NCI-H226 (cell line): Measurements from ENCODE around the gene DNTTIP2.
"Not testable (repeated sequence)": the region's sequence is repeated elsewhere in the genome, so short reads cannot be mapped to it uniquely, and the experiment has no call there.

ENCODE experiments used
- DNase-seq: peaks from one replicate; pipeline ENCODE4 v3.0.0-alpha.2; 2015

The DNTTIP2 gene

DNA sequence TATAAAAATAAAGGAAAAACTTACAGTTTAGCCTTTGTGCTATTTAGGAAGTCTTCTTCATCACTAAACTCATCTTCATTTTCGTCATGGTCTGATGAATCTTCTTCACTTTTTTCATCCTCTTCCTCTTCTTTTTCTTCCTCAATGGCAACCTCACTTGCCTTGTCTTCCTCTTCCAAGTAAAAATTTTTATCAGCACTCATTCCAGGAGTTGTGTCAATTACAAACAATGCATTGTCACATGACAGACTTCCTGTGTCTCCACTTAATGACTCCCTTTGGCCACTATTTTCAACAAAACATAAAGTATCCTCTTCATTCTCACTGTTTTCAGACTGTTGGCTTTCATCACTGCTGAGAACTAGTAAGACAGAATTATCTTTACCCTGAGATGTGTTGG, 2.8 kb downstream of the DNTTIP2 start:
- no peak for DNase-seq

DNA sequence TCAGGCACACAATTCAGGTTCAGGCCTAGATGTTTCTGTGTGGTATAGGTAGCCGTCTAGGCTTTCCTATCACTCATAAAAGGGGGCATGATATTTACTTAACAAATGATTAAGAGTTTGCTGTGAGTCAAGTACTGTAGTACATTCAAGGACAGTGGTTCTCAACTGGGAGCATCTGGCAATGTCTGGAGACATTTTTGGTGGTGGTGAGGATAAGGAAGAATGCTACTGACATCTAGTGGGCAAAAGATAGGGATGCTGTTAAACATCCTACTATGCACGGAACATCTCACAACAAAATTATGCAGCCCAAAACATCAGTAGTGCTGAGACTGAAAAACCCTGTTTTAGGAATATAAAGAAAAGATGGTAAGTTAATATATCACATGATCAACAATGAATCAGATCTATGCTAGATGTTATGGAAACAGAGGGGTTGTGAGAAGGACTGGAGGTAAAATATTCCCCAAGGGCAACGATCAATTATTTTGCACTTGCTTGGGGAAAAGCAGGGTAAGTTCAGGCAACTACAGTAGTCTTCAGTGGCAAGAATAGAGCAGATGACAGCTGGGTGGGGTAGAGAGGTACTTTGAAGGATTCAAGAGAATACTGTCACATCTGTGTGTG, 4.9 kb downstream of the DNTTIP2 start:
- no peak for DNase-seq

DNA sequence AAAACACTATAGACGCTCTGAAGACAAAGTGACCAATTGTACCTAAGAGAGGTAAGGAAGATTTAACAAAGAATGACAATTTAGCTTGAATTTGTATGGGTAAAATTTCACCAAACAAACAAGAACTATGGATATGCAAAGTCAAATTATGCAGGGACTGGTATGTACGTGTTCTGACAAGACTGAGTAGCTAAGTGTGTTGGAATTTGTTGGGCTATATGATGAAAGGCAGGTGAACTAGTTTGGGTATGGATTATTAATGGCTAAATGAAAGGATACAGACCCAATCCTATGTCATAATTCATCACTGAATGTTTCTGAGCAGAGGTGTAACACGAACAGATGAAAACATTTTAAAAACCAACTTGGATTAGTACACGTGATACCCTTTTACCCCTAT, 7.6 kb downstream of the DNTTIP2 start:
- no peak for DNase-seq

DNA sequence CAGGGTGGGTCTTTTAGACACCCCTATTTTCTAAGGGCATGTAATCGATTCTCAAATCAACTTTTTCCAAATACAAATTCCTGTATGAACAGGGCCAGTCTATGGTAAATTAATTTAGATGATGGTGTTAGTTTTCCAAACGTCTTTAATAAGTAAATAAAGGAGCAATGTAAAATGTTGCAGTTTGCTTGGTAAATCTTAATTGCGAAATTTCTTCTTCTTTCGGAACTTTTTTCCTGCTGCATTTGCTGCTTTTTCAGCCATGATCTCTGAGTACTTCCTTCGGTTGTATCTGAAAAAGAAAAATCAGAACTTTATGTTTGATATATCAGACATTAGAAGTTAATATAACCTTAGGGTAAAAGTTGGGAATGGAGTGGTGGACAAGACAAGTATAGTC, 9.4 kb downstream of the DNTTIP2 start:
- DNase-seq, result no peak

DNA sequence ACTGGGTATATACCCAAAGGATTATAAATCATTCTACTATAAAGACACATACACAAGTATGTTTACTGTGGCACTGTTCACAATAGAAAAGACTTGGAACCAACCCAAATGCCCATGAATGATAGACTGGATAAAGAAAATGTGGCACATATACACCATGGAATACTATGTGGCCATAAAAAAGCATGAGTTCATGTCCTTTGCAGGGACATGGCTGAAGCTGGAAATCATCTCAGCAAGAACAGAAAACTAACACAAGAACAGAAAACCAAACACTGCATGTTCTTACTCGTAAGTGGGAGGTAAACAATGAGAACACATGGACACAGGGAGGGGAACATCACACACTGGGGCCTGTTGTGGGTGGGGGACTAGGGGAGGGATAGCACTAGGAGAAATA, 10.5 kb downstream of the DNTTIP2 start:
- not testable (repeated sequence) for DNase-seq

DNA sequence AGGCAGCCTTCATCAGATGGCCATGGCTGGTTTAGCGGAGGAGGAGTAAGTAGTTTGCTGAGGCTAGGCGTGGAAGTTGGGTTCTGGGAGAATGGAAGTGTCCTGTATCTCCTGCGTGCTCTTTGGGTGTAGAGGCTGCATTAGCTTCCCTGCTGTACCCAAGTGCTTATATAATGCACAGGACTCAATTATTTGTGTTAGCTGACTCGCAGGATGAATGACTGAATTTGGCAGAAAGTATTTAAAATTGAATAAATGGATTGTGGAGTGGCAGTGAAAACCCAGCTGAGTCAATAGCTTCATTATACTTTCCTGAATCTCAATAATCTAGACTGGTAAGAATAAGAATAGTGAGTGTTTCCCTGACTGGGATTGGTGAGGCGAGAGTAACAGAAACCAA, 13.8 kb downstream of the DNTTIP2 start:
- DNase-seq, result no peak

DNA sequence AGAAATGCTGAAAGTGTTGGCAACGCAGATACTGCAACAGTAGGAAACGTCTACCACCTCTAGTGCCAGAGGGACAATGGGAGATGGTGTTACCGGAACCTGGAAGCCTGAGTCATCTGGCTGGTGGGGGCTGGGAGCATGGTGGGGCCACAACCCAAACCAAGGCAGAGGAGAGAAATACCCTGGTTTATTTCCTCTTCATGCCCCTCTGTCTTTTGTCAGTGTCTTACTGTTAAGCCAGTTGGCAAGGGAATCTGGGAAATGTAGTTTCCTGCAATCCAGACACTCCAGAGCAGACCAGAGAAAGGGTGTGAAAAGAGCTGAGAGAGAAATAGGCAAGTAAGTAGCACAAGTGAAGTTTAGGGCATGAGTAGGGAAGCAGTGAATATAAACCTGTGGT, 14.8 kb downstream of the DNTTIP2 start:
- no peak for DNase-seq

DNA sequence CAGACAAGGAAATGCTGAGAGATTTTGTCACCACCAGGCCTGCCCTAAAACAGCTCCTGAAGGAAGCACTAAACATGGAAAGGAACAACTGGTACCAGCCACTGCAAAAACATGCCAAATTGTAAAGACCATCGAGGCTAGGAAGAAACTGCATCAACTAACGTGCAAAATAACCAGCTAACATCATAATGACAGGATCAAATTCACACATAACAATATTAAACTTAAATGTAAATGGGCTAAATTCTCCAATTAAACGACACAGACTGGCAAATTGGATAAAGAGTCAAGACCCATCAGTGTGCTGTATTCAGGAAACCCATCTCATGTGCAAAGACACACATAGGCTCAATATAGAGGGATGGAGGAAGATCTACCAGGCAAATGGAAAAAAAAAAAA, 21.4 kb downstream of the DNTTIP2 start:
- DNase-seq, result not testable (repeated sequence)

DNA sequence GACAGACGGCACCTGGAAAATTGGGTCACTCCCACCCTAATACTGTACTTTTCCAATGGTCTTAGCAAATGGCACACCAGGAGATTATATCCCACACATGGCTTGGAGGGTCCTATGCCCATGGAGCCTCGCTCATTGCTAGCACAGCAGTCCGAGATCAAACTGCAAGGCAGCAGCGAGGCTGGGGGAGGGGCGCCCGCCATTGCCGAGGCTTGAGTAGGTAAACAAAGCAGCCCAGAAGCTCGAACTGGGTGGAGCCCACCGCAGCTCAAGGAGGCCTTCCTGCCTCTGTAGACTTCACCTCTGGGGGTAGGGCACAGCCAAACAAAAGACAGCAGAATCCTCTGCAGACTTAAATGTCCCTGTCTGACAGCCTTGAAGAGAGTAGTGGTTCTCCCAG, 23.0 kb downstream of the DNTTIP2 start:
- DNase-seq, result not testable (repeated sequence)

DNA sequence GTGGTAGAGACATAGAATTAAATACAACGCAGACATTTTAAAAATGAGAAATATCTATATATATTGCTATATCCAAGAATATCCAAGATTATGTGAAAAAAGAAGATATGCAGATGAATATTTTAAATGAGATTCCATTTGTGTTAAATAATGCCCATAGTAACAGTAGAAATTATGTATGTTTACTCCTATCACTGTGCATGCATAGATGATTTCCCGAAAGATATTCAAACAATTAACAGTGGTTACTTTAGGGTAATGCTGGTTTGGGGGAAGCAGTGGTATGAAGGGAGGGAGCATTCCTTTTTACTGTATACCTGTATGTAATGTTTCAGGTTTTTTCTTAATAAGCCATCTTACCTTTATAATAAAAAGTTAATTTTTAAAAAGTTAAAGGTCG, 25.1 kb downstream of the DNTTIP2 start:
- DNase-seq, result no peak

DNA sequence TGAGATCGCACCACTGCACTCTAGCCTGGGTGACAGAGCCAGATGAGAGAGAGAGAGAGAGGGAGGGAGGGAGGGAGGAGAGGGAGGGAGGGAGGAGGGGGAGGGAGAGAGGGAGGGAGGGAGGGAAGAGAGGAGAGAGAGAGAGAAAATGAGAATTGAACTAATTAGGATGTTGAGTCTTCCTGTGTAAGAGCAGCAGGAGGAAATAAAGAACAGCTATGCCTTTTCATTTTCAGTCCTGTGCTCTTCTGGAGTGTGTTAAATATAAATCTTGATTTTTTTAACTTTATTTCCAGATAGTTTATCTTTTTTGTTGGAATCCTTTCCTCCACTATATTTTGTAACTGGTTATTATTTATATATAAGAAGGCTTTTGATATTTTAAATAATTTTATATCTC, 27.1 kb downstream of the DNTTIP2 start:
- DNase-seq, result no peak

DNA sequence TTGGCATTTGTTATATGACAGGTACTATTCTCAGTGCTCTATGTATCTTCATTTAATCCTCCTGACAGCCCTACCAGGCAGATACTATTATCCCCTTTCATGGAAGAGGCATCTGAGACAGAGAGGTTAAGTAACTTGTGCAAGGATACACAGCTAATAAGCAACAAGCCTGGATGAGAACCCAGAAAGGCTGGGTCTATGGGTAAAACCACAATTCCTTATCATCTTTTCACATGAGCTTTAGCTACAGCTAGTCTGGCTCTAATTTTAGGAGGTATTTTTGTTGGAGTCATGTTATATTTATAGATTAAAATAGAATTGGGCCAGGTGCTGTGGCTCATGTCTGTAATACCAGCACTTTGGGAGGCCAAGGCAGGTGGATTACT, 27.7 kb downstream of the DNTTIP2 start:
- DNase-seq, result no peak

DNA sequence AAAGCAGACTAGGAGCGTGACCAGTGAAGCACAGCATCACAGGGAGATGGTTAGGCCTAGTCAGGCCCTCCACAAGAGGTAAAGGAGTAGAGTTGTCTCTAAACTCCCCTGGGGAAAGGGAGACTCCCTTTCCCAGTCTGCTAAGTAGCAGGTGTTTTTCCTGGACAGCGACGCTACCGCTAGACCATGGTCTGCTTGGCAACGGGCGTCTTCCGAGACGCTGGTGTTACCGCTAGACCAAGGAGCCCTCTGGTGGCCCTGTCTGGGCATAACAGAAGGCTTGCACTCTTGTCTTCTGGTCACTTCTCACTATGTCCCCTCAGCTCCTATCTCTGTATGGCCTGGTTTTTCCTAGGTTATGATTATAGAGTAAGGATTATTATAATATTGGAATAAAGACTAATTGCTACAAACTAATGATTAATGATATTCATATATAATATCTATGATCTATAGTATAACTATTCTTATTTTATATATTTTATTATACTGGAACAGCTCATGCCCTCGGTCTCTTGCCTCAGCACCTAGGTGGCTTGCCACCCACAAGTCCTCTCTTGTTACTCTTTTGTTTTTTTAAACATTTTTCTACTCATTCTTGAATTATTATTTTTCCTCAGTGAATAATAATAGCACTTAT, 28.2 kb downstream of the DNTTIP2 start:
- not testable (repeated sequence) for DNase-seq

DNA sequence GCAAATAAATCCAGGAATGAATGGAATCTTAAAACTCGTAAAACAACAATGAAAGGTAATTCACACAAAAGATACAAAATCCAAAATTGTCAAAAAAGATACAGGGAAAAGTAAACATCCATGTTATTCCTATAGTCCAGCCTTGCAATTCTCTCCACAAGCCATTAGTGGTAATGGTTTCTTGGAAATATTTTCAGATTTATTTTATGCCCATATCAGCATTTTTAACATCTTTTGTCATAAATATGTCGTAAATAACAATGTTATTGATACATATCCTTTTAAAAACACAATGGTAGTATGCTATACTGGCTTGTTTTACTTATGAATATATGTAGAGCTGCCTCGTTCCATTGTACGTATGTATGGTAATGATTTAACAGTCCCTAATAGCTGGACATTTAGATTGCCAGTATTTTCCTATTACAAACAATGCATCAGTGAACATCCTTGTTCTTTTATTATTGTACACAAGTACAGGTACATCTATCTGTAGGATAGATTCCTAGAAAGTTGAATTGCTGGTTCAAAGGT, 30.6 kb downstream of the DNTTIP2 start:
- DNase-seq, result no peak

DNA sequence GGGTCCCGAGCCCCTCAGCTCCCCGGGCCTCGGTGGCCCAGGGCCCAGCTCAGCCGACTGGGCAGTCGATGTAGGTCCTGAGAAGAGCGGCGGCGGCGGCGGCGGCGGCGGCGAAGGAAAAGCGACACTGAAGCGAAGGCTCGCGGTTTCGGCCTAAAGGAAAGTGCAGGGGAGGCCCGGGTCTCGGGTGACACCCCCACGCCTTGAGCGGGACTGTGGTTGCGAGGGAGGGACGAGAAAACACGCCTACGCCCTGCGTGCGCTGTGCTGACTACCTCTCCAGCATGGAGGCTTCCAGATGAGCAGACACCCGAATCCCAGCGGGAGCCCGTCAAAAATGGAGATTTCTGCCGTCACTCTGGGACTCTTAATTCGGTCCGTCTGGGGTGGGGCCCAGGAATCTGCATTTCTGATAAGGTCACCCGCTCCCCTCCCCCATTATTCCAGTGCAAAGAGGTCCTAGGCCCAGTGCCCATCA, 31.2 kb downstream of the DNTTIP2 start:
- peak; percentile 51 for DNase-seq

DNA sequence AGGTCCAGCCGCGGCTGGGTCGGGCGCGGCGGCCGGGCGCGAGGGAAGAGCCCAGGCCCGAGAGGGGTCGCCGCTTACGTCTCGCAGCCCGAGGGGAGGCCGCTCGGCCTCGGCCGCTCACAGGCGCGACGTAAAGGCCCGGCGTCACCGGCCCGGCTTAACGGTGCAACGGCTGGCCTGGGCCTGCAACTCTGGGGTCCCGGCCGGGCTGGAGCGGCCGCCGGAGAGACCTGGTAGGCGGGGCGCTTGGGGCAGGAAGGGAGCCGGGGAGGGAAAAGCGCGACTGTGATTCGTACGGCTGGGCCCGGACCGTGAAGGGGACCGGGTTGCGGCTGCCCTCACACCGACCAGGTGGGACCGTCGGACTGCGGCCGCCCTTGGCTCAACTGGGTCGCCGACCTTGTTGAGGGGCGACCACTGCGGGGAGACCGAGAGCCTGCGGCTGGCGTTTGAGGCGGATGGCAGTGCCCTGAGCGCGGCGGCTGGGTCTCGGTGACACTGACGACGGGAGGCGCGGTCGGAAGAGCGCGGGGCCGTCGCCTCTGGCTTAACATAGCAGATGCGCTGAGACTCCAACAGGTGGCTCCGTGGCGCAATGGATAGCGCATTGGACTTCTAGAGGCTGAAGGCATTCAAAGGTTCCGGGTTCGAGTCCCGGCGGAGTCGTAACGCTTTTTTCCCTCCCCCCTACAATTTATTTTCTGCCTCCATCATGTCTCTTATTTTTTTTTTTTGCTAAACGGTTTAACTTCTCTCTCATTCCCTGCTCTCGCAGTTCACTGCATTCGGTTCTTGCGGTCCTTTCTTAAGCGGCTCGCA, 31.8 kb downstream of the DNTTIP2 start:
- peak; percentile 35 for DNase-seq

DNA sequence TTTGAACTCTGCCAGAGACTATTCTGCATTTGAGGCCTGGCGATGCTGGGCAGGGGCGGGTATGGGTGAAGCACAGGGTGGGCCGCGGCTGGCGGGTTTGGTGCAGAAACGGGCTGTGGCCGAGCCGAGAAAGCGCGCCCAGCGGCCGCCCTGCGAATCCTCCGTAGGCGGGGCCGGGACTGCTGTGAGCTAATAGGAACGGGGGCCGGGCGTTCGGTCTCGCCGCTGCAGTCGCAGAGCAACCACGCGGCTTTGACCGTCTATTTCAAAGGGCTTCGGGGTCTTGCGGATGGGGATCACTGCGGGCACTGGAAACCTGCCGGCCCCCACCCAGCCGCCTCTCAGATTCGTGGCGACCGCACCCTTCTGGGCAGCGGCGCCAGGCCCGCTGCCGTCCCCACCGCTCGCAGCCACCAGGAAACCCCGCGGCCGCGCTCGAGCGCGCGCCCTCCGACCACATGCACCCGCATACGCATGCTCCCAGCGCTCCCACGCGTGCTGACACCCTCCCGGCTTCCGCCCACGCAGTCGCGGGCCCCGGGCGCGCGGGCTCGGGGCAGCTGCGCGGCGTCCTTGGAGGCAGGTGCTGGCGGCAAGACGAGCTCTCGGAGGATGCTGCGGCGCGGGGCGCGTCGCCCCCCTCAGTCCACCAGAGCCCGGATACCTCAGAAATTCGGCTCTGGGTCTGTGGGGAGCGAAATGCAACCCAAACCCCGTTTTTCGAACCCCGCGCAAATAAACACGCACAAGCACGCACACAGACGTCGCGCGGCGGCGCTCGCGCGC, 32.6 kb downstream of the DNTTIP2 start:
- DNase-seq, result peak; percentile 64

DNA sequence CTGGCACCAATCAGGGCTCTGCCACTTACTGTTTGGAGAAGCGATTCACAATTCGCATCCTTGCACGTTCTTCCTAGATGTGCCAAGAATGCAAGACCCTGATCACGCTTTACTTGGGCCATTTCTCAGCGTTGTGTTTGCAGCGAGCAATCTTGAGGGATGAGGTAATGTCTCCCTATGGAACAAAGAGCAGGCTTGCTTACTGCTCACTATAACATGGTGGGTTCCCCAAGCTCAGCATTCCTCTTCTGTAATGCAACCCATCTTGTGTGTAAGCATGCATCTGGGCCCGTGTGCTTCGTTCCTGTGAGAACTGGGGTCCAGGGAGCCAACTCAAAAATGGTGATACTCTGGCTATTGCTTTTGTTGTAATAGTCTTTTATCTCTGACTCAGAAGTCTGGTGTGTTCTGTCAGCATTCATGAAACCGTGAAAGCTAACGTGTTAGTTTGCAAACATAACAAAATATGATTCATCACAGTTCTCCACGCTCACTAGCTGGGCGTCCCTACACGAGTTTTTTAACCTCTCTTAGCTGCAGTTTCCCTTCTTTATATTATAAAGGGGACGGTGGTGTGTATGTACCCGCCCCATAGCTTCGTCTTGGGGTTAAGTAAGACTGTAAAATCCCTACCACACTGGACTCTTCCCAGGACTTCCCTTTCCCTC, 33.3 kb downstream of the DNTTIP2 start:
- peak; percentile 69 for DNase-seq

DNA sequence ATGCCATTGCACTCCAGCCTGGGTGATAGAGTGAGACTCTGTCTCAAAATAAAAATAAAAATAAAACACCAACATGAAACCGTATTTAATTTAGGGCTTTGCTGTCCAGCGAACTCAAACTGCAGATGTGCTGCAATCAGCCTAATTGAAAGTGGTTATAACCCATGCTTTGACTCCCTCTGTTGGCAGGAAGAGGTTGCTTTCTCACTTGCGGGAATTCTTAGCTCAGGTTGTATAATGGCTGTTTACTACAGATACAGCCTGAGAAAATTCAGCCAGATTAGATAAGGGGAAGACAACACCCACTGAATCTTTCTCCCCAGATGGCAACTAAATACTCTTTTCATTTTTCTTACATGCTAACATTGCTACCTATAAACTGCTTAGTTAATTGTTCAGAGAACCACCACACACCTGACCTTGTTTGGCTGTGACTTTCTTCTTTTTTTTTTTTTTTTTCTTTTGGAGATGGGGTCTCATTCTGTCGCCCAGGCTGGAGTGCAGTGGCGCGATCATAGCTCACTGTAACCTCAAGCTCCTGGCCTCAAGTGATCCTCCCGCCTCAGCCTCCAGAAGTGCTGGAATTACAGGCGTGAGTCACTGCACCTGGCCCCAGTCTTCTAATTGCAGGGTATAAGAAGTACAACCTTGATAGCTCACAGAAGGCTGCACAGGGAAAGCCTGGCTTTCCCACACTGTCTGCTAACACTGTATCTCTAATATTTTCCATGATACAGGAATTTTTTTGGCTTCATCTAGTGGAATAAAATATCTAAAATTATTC, 34.6 kb downstream of the DNTTIP2 start:
- peak; percentile 20 for DNase-seq

DNA sequence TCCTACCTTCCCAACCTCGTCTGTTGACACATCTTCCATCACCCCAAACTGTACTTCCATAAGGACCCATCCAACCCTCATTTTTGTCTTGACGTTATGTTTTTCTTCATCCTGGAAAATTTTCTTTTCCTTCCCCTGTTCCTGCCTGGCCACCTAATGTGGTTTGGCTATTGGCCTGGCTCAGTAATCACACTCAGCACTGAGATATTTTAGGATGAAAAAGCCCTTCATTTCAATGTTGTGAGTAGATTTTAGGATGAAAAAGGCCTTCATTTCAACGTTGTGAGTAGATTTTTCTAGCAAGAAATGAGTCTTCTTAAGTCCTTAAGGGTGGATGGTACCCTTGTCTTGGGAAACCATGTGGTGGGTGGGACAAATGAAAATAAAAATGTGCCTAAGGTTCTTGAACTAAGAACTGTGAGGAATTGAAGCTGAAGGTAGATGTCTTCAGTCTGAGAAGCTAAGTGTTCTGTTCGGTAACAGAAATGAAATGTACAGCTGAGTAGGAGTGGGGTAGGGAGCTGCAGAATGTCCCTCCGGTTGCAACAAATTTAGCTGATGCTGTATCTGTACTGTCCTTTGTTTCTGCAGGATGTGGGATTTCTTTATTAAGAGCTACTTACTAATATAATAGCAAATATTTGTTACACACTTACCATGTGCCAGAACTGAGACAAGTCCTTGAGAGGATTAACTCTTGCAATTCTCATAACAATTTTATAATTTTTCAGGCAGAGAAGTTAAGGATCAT, 36.1 kb downstream of the DNTTIP2 start:
- no peak for DNase-seq

DNA sequence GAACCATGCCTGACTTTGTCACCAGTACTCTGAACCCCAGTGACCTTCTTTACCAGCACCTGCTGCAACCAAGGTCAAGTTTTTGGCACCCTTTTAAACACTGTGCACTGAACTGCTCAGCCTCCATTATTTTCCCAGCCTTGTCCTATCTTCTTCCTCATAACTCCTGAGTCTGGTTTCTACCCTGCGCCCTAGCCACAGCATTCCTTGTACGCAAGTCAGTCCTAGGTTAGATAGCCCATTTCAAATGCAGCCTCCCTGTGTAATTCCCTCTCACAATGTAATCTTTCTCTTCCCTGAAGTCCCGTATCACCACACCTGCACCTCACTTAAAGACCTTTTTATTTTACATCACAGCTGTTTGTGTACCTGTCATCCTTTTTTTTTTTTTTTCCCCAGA, 37.2 kb downstream of the DNTTIP2 start:
- no peak for DNase-seq
